ENCODE measurements around the gene SNIP1. TPM values are rescaled to one million over a fixed set of nuclear protein-coding genes. Genes with fewer than 3 reads are reported as not detected.
A peak's percentile ranks its signal among the peaks of the same experiment; 100 is the strongest.
"Not testable (repeated sequence)": the region's sequence is repeated elsewhere in the genome, so short reads cannot be mapped to it uniquely, and the experiment has no call there.

SNIP1 gene
- polyA plus RNA-seq, 2 of the 4 experiments (the other 2 are of a cell fraction), result 6.6 to 9.0 TPM

DNA sequence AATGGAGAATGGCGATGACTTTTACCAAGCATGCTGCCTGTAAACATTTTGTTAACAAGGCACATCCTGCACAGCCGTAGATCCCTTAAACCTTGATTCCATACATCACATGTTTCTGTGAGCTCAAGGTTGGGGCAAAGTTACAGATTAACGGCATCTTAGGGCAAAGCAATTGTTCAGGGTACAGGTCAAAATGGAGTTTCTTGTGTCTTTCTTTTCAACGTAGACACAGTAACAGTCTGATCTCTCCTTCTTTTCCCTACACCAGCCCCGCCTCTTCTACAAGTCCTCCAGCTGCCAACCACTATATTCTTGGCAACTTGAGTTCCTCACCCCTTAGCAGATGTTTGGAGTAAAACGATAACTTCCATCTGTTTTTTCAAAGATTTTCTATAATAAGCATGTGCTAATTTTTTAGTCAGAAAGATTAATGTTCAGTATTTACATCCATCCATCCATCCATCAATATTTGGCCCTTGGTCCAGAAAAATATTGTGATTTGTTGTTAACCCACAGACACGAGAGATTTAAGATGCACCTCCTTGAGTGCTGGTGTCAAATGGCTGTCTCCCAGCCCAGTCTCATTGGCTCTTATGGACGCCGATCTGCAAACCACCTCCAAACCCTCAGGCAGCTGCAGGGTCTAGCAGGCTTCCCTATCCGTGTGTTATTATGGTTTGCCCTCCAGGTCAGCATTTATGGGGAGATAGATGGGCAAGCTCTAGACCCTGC, 6.5 kb upstream of the SNIP1 start:
- POLR2A ChIA-PET, result no interaction called here
- 82% methylated on average over 10 of the region's 10 CpGs for WGBS (ENCODE audit: missing lambda C conversion rate)
- H3K4me2 ChIP-seq, result no peak overlapping the region
- FAIRE-seq, result no peak
- no peaks in the 10 kb centered on the region for H3K4me1 ChIP-seq
- H3K27ac ChIP-seq, result no peak overlapping the region
- no peak for DNase-seq (ENCODE audit: low read depth in 1 of 2, low spot score in 1 of 2)
- ATAC-seq, result peak in 1 of 2 experiments; percentile 7; a peak in 1 of 6 replicates
- H3K9me3 ChIP-seq, result no peaks in the 10 kb centered on the region
- TF ChIP-seq FOXS1 (CRISPR knock-in tag; IDR thresholded peaks at IDR 0.05) (no peak), JUN (IDR thresholded peaks at IDR 0.05) (no peak), GATA3 (IDR thresholded peaks at IDR 0.05; ENCODE audit: borderline replicate concordance) (no peak), TP53 (CRISPR knock-in tag; IDR thresholded peaks at IDR 0.05) (no peak), MAFK (IDR thresholded peaks at IDR 0.05; ENCODE audit: partially characterized antibody) (no peak), NFE2L2 (conservative IDR thresholded peaks at IDR 0.05; ENCODE audit: low read length) (no peak), EHF (CRISPR knock-in tag; IDR thresholded peaks at IDR 0.05) (no peak), ZFP36 (IDR thresholded peaks at IDR 0.05; ENCODE audit: borderline replicate concordance, partially characterized antibody) (no peak), CBX8 (IDR thresholded peaks at IDR 0.05) (no peak), ZC3H11A (IDR thresholded peaks at IDR 0.05) (no peak), BHLHE40 (IDR thresholded peaks at IDR 0.05; ENCODE audit: low read depth, low read length) (no peak), CBX2 (IDR thresholded peaks at IDR 0.05; ENCODE audit: borderline replicate concordance, low read depth) (no peak), RAD21 (conservative IDR thresholded peaks at IDR 0.05 in 1 of 2, IDR thresholded peaks at IDR 0.05 in 1 of 2) (no peak)
- TF ChIP-seq, protein P1, sequence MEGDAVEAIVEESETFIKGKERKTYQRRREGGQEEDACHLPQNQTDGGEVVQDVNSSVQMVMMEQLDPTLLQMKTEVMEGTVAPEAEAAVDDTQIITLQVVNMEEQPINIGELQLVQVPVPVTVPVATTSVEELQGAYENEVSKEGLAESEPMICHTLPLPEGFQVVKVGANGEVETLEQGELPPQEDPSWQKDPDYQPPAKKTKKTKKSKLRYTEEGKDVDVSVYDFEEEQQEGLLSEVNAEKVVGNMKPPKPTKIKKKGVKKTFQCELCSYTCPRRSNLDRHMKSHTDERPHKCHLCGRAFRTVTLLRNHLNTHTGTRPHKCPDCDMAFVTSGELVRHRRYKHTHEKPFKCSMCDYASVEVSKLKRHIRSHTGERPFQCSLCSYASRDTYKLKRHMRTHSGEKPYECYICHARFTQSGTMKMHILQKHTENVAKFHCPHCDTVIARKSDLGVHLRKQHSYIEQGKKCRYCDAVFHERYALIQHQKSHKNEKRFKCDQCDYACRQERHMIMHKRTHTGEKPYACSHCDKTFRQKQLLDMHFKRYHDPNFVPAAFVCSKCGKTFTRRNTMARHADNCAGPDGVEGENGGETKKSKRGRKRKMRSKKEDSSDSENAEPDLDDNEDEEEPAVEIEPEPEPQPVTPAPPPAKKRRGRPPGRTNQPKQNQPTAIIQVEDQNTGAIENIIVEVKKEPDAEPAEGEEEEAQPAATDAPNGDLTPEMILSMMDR (IDR thresholded peaks at IDR 0.05), result no peak
- TF ChIP-seq, protein P2, sequence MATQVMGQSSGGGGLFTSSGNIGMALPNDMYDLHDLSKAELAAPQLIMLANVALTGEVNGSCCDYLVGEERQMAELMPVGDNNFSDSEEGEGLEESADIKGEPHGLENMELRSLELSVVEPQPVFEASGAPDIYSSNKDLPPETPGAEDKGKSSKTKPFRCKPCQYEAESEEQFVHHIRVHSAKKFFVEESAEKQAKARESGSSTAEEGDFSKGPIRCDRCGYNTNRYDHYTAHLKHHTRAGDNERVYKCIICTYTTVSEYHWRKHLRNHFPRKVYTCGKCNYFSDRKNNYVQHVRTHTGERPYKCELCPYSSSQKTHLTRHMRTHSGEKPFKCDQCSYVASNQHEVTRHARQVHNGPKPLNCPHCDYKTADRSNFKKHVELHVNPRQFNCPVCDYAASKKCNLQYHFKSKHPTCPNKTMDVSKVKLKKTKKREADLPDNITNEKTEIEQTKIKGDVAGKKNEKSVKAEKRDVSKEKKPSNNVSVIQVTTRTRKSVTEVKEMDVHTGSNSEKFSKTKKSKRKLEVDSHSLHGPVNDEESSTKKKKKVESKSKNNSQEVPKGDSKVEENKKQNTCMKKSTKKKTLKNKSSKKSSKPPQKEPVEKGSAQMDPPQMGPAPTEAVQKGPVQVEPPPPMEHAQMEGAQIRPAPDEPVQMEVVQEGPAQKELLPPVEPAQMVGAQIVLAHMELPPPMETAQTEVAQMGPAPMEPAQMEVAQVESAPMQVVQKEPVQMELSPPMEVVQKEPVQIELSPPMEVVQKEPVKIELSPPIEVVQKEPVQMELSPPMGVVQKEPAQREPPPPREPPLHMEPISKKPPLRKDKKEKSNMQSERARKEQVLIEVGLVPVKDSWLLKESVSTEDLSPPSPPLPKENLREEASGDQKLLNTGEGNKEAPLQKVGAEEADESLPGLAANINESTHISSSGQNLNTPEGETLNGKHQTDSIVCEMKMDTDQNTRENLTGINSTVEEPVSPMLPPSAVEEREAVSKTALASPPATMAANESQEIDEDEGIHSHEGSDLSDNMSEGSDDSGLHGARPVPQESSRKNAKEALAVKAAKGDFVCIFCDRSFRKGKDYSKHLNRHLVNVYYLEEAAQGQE (IDR thresholded peaks at IDR 0.05), result no peak
- TF ChIP-seq, protein P3, sequence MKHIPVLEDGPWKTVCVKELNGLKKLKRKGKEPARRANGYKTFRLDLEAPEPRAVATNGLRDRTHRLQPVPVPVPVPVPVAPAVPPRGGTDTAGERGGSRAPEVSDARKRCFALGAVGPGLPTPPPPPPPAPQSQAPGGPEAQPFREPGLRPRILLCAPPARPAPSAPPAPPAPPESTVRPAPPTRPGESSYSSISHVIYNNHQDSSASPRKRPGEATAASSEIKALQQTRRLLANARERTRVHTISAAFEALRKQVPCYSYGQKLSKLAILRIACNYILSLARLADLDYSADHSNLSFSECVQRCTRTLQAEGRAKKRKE (CRISPR knock-in tag; IDR thresholded peaks at IDR 0.05; ENCODE audit: low read depth), result no peak
- H3K4me3 ChIP-seq, result no peak overlapping the region
- CTCF ChIA-PET, result no interaction called here

DNA sequence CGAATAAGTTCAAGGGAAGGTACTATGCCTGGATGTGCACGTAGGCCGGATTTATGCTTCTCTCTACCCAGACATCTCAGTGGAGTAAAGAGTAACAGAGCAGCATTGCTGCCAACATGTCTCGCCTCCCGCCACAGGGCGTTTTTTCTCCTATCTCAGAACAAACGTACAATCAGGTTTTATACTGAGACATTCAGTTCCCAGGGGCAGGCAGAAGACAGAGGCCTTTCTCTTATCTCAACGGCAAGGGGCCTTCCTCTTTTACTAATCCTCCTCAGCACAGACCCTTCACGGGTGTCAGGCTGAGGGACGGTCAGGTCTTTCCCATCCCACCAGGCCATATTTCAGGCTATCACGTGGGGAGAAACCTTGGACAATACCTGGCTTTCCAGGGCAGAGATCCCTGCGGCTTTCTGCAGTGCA, 5.9 kb upstream of the SNIP1 start:
- H3K4me3 ChIP-seq; H3K4me2 ChIP-seq; H3K9me3 ChIP-seq; H3K4me1 ChIP-seq; POLR2A ChIA-PET; DNase-seq (ENCODE audit: low read depth in 1 of 2, low spot score in 1 of 2); CTCF ChIA-PET; H3K27ac ChIP-seq; FAIRE-seq; ATAC-seq: not testable (repeated sequence)
- 67% methylated on average over 12 of the region's 12 CpGs for WGBS (ENCODE audit: missing lambda C conversion rate)

DNA sequence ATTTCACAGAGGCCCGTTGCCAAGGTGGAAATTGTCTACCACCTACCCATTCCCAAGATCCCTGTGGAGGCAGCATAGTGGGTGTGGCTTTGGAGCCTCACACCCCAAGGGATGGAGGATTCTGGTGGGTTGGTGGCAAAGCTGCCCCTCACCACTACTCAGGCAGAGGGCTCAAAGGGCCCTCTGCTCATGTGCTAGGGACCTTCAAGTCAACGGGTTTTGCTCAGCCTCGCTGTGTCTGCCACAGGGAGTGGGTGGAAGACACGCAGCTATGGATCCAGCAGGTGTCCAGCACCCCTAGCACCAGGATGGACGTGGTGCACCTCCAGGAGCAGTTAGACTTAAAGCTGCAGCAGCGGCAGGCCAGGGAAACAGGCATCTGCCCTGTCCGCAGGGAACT, 5.0 kb upstream of the SNIP1 start:
- FAIRE-seq, result no peak
- 67% methylated on average over 3 of the region's 7 CpGs for WGBS (ENCODE audit: missing lambda C conversion rate)
- no peak overlapping the region for H3K4me3 ChIP-seq
- no peaks in the 10 kb centered on the region for H3K4me1 ChIP-seq
- ATAC-seq, result peak in 1 of 2 experiments; percentile 47; a peak in 4 of 6 replicates
- TF ChIP-seq NPAS2 (CRISPR knock-in tag; IDR thresholded peaks at IDR 0.05; ENCODE audit: borderline replicate concordance) (no peak), EHF (CRISPR knock-in tag; IDR thresholded peaks at IDR 0.05) (no peak), CHD2 (IDR thresholded peaks at IDR 0.05; ENCODE audit: low read length, partially characterized antibody) (no peak)
- DNase-seq (ENCODE audit: low read depth in 1 of 2, low spot score in 1 of 2), result no peak
- ChIA-PET CTCF (no interaction called here), POLR2A (no interaction called here)
- no peak overlapping the region for H3K27ac ChIP-seq
- H3K9me3 ChIP-seq, result 0 out of 3 replicates have a peak, but pooled peaks cover 7% of the 10 kb centered on the region
- H3K4me2 ChIP-seq, result no peak overlapping the region

All from A549 (cell line).